HEK293T (cell line): ENCODE results near the gene ERC2.

ENCODE experiments used
- CTCF ChIA-PET: fragments of 350-600 bp; formaldehyde crosslinking; extraction: SDS; loops from one replicate; lab custom pipeline; 2021; ENCODE audit warnings: antibody characterized with exemption, inconsistent platforms; lab: Yijun Ruan, JAX
- POLR2A ChIA-PET: fragments of 350-600 bp; formaldehyde crosslinking; extraction: SDS; loops from one replicate; lab custom pipeline; 2020; ENCODE audit warnings: antibody characterized with exemption, inconsistent platforms; lab: Yijun Ruan, JAX
- DNase-seq: peaks from one replicate; pipeline ENCODE4 v3.0.0; 2012; ENCODE audit warnings: mixed read lengths; ENCODE audit errors: extremely low spot score
- ARNT ChIP-seq: fragments of 450-650 bp; IDR thresholded peaks from 2 replicates; pipeline ENCODE4 v1.6.1; 2017; ENCODE audit warnings: mild to moderate bottlenecking
- BHLHE40 ChIP-seq: fragments of 450-650 bp; IDR thresholded peaks from 2 replicates; pipeline ENCODE4 v1.6.1; 2016; ENCODE audit warnings: mild to moderate bottlenecking, moderate library complexity, borderline replicate concordance
- CTBP1 ChIP-seq: fragments of 450-650 bp; IDR thresholded peaks from 2 replicates; pipeline ENCODE4 v1.6.1; 2016; ENCODE audit warnings: borderline replicate concordance
- ELF4 ChIP-seq: fragments of 450-650 bp; IDR thresholded peaks from 2 replicates; pipeline ENCODE4 v1.6.1; 2017; ENCODE audit warnings: antibody characterized with exemption
- FOXA1 ChIP-seq: fragments of 450-650 bp; IDR thresholded peaks from 2 replicates; pipeline ENCODE4 v1.6.1; 2016; ENCODE audit warnings: mild to moderate bottlenecking
- FOXK2 ChIP-seq: fragments of 450-650 bp; IDR thresholded peaks from 2 replicates; pipeline ENCODE4 v1.6.1; 2016; ENCODE audit warnings: mild to moderate bottlenecking
- FOXM1 ChIP-seq: fragments of 450-650 bp; IDR thresholded peaks from 2 replicates; pipeline ENCODE4 v1.6.1; 2017; ENCODE audit warnings: mild to moderate bottlenecking, borderline replicate concordance
- HDGF ChIP-seq: fragments of 450-650 bp; IDR thresholded peaks from 2 replicates; pipeline ENCODE4 v1.6.1; 2017; ENCODE audit warnings: antibody characterized with exemption, borderline replicate concordance
- L3MBTL2 ChIP-seq: fragments of 450-650 bp; conservative IDR thresholded peaks from 2 replicates; pipeline ENCODE4 v1.6.1; 2016; ENCODE audit warnings: mild to moderate bottlenecking
- LEF1 ChIP-seq: fragments of 450-650 bp; IDR thresholded peaks from 2 replicates; pipeline ENCODE4 v1.6.1; 2017; ENCODE audit warnings: mild to moderate bottlenecking, borderline replicate concordance
- NFRKB ChIP-seq: fragments of 450-650 bp; IDR thresholded peaks from 2 replicates; pipeline ENCODE4 v1.6.1; 2016; ENCODE audit warnings: mild to moderate bottlenecking, moderate library complexity
- SP1 ChIP-seq: fragments of 450-650 bp; IDR thresholded peaks from 2 replicates; pipeline ENCODE4 v1.6.1; 2017
- SUZ12 ChIP-seq: fragments of 450-650 bp; IDR thresholded peaks from 2 replicates; pipeline ENCODE4 v1.6.1; 2016; ENCODE audit warnings: mild to moderate bottlenecking
- TARDBP ChIP-seq: fragments of 450-650 bp; IDR thresholded peaks from 2 replicates; pipeline ENCODE4 v1.6.1; 2016
- ZNF384 ChIP-seq: fragments of 450-650 bp; IDR thresholded peaks from 2 replicates; pipeline ENCODE4 v1.6.1; 2016
- TF ChIP-seq, protein P1 (sequence below): fragments of 450-650 bp; IDR thresholded peaks from 2 replicates; pipeline ENCODE4 v1.6.1; 2016

Gene ERC2

DNA sequence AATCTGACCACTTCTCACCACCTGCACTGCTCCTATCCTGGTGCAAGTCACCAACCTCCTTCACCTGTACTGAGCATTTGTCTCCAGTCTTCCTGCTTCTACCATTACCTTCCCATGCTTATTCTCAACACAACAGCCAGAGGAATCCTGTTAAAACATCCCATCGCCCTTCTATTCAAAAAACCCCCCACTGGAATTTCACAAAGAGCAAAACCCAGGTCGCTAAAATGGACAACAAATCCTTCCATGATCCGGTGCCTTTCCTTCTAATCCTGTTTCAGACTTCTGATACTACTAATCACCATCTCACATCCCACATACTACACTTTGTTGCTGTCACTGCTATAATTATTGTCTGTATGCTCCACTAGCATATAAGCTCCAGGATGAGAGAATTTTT lies 85.2 kb downstream of the ERC2 start:
- no peak for DNase-seq
- TF ChIP-seq ARNT = no peak
- TF ChIP-seq TARDBP = no peak
- no peak for TF ChIP-seq CTBP1
- no peak for TF ChIP-seq FOXM1
- no peak for TF ChIP-seq FOXK2
- no peak for TF ChIP-seq ELF4
- no peak for TF ChIP-seq SUZ12
- no peak for TF ChIP-seq L3MBTL2
- no peak for TF ChIP-seq BHLHE40
- no peak for TF ChIP-seq SP1
- no peak for TF ChIP-seq HDGF
- no peak for TF ChIP-seq NFRKB
- no peak for TF ChIP-seq ZNF384
- no peak for TF ChIP-seq FOXA1
- TF ChIP-seq LEF1 = no peak
- TF ChIP-seq, protein P1, sequence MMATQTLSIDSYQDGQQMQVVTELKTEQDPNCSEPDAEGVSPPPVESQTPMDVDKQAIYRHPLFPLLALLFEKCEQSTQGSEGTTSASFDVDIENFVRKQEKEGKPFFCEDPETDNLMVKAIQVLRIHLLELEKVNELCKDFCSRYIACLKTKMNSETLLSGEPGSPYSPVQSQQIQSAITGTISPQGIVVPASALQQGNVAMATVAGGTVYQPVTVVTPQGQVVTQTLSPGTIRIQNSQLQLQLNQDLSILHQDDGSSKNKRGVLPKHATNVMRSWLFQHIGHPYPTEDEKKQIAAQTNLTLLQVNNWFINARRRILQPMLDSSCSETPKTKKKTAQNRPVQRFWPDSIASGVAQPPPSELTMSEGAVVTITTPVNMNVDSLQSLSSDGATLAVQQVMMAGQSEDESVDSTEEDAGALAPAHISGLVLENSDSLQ = no peak
- ChIA-PET CTCF (no interaction called here), POLR2A (no interaction called here)

DNA sequence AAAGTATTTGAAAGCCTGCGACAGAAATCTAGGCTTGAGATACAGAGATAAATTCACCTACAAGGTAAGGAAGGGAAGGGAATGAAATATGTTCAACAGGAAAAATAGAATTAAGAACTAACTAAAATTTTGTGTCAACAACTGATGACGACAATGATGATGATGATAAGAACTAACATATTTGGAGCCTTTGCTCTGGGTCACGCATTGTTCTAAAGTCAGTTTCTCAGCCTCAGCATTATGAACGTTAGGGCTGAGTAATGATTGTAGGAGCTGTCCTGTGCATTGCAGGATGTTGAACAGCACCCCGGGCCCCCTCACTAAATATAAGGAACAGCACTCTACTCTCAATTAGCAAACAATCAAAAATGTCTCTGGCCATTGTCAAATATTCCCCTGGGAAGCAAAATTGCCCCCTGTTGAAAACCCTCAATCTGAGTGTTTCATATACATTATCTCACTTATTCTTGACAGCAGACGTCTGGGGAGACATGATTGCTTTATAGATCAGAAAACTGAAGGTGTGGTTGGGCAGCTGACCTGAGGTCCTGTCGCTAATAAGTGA lies 88.5 kb downstream of the ERC2 start:
- POLR2A ChIA-PET = no interaction called here
- TF ChIP-seq ARNT = no peak
- no peak for TF ChIP-seq SUZ12
- no peak for TF ChIP-seq HDGF
- TF ChIP-seq SP1 = no peak
- no peak for TF ChIP-seq L3MBTL2
- TF ChIP-seq, protein P1 = no peak
- no peak for TF ChIP-seq BHLHE40
- no peak for TF ChIP-seq NFRKB
- no peak for TF ChIP-seq FOXA1
- TF ChIP-seq FOXK2 = no peak
- TF ChIP-seq FOXM1 = no peak
- no peak for TF ChIP-seq ELF4
- TF ChIP-seq TARDBP = no peak
- no peak for TF ChIP-seq LEF1
- no peak for TF ChIP-seq CTBP1
- no peak for TF ChIP-seq ZNF384
- CTCF ChIA-PET = interaction anchor here (0.5 to 0.6 kb wide), 2 partner anchors 33 to 40 kb away, joined by 3 to 5 read pairs; no protein-coding TSS in a partner anchor
- DNase-seq = no peak

DNA sequence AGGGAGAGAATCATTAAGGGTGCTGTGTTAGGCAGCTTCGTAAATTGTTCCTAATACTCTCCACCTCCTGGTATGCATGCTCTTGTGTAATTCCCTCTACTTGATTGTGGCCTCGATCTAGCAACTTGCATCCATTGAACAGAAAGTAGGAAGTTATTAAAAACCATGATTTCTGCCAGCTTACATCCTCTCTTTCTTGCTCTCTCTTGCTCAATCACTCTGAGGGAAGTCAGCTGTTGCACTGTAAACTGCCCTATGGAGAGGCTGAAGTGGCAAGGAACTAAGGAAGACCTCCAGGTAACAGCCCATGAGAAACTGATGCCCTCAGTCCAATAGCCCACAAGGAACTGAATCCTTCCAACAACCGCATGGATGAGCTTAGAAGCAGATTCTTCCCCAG lies 92.6 kb downstream of the ERC2 start:
- POLR2A ChIA-PET = no interaction called here

DNA sequence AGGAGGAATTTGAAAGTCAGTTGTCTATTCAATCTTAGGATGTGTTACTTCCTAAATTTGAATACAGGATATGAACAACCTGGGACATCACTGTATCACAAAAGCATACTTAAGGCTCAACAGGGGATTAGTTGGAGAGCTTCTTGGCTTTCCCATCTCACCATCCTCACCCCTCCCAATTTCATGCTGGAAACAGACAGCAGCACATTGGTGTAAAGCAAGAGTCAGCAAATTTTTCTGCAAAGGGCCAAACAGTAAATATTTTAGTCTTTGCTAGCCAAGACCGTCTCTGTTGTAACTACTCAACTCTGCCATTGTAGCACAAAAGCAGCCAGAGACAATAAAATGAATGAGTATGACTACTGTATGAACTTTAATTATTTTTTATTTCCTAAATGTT lies 94.9 kb downstream of the ERC2 start:
- TF ChIP-seq ARNT = no peak
- TF ChIP-seq, protein P1 = no peak
- TF ChIP-seq FOXM1 = no peak
- TF ChIP-seq FOXA1 = no peak
- no peak for TF ChIP-seq FOXK2
- TF ChIP-seq HDGF = no peak
- no peak for TF ChIP-seq ELF4
- no peak for TF ChIP-seq ZNF384
- no peak for TF ChIP-seq LEF1
- TF ChIP-seq SUZ12 = no peak
- no peak for TF ChIP-seq CTBP1
- TF ChIP-seq SP1 = no peak
- no peak for TF ChIP-seq TARDBP
- no peak for TF ChIP-seq L3MBTL2
- TF ChIP-seq BHLHE40 = no peak
- TF ChIP-seq NFRKB = no peak
- CTCF ChIA-PET = no interaction called here
- DNase-seq = no peak
- POLR2A ChIA-PET = no interaction called here

More for the DNA sequence above, 92.6 kb downstream of the ERC2 start:
- no peak for DNase-seq
- CTCF ChIA-PET = no interaction called here
- TF ChIP-seq ZNF384 = no peak
- TF ChIP-seq, protein P1 = no peak
- no peak for TF ChIP-seq BHLHE40
- TF ChIP-seq CTBP1 = no peak
- TF ChIP-seq SUZ12 = no peak
- no peak for TF ChIP-seq TARDBP
- no peak for TF ChIP-seq NFRKB
- no peak for TF ChIP-seq SP1
- no peak for TF ChIP-seq HDGF
- no peak for TF ChIP-seq ELF4
- TF ChIP-seq LEF1 = no peak
- TF ChIP-seq ARNT = no peak
- no peak for TF ChIP-seq L3MBTL2
- TF ChIP-seq FOXA1 = no peak

DNA sequence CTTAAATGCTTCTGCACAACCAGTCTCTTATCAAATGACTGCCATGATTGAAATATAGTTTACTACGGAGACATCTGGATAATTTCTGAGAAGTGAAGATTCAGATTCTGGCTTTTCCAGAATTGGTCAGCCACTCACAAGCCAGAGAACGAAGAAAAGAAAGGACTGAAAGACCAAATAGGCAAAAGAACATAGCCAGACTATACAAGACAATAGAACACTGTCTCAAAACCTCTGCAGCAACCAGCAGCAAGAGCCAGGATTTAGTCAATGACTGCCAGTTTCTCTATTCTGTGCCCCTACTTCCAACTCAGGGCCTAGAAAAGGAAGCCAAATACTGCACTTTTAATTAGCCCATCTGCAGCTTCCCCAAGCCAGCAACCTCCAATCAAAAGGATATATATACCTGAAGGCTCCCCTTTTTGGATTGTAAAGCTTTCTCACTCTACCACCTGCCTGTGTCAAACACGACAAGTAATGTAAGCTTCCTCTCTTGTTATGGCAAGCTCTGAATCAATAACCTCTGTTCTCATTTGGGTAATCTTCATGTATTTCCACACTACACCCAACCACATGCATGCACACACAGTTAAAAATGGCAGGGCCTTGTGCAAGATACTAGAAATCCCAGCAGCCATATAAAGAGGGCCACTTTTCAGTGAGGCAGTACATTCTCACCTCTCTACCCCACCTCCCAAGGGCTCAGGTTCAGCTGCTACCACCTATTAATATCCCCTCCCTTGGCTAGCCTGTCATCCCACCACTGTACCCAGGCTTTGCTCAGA lies 97.1 kb downstream of the ERC2 start:
- no peak for DNase-seq
- CTCF ChIA-PET = no interaction called here
- POLR2A ChIA-PET = no interaction called here
- TF ChIP-seq BHLHE40 (no peak), ELF4 (no peak), FOXA1 (no peak), HDGF (no peak), ZNF384 (no peak), NFRKB (no peak), TARDBP (no peak), SUZ12 (no peak), SP1 (no peak), FOXK2 (no peak), FOXM1 (no peak), CTBP1 (no peak), LEF1 (no peak), ARNT (no peak), L3MBTL2 (no peak)
- TF ChIP-seq, protein P1 = no peak
